HepG2 (cell line): ENCODE data around the gene HOXD4. TPM values are rescaled to one million over a fixed set of nuclear protein-coding genes. Genes with fewer than 3 reads are reported as not detected.

Experiments used
- ARHGAP35 ChIP-seq: sonication (generic); formaldehyde crosslinking; IDR thresholded peaks from 2 replicates; pipeline ENCODE4 v1.9.0; 2022; ENCODE audit warnings: mild to moderate bottlenecking, inconsistent platforms, moderate library complexity, missing genetic modification reagents, borderline replicate concordance
- BHLHE40 ChIP-seq: IDR thresholded peaks from 2 replicates; pipeline ENCODE4 v1.6.1; 2011; ENCODE audit warnings: low read length, improper control_type of control experiment
- CSRNP1 ChIP-seq: sonication (generic); formaldehyde crosslinking; IDR thresholded peaks from 2 replicates; pipeline ENCODE4 v1.8.1; 2023; ENCODE audit warnings: mild to moderate bottlenecking, missing genetic modification reagents
- DNMT1 ChIP-seq: sonication (generic); formaldehyde crosslinking; IDR thresholded peaks from 2 replicates; pipeline ENCODE4 v1.5.1; 2020; ENCODE audit warnings: mild to moderate bottlenecking, missing genetic modification reagents
- HDAC1 ChIP-seq: sonication (generic); formaldehyde crosslinking; IDR thresholded peaks from 2 replicates; pipeline ENCODE4 v1.5.1; 2020; ENCODE audit warnings: mild to moderate bottlenecking, missing genetic modification reagents
- NR2F1 ChIP-seq, 2 experiments: fragments of 450-650 bp in 1 of 2; formaldehyde crosslinking in 1 of 2; IDR thresholded peaks; 2 replicates each; pipeline versions ENCODE4 v1.5.0 to v1.6.1; 2016 to 2020; ENCODE audit warnings: mild to moderate bottlenecking in 1 of 2, missing compliant biosample characterization in 1 of 2, missing genetic modification reagents in 1 of 2, moderate library complexity in 1 of 2
- PAF1 ChIP-seq: IDR thresholded peaks from 2 replicates; pipeline ENCODE4 v1.6.1; 2016; ENCODE audit warnings: missing genetic modification reagents, missing compliant biosample characterization
- PCBP2 ChIP-seq: fragments of 200-400 bp; formaldehyde crosslinking; optimal IDR thresholded peaks from 2 replicates; pipeline ENCODE3; 2018; ENCODE audit warnings: low read length, low read depth; ENCODE audit not compliant: poor library complexity, severe bottlenecking
- RARA ChIP-seq: IDR thresholded peaks from 2 replicates; pipeline ENCODE4 v1.6.1; 2016; ENCODE audit warnings: missing genetic modification reagents, missing compliant biosample characterization
- SIX4 ChIP-seq: sonication (generic); formaldehyde crosslinking; IDR thresholded peaks from 2 replicates; pipeline ENCODE4 v1.4.0; 2020; ENCODE audit warnings: missing genetic modification reagents
- ZFAT ChIP-seq: sonication (generic); formaldehyde crosslinking; conservative IDR thresholded peaks from 2 replicates; pipeline ENCODE4 v1.8.1; 2023; ENCODE audit warnings: missing genetic modification reagents, inconsistent platforms
- ZMAT5 ChIP-seq: sonication (generic); formaldehyde crosslinking; IDR thresholded peaks from 2 replicates; pipeline ENCODE4 v1.5.0; 2020; ENCODE audit warnings: mild to moderate bottlenecking, low read depth, missing genetic modification reagents, borderline replicate concordance
- ZNF10 ChIP-seq: sonication (generic); formaldehyde crosslinking; IDR thresholded peaks from 2 replicates; pipeline ENCODE4 v1.4.0; 2020; ENCODE audit warnings: mild to moderate bottlenecking, low read depth, missing genetic modification reagents, borderline replicate concordance
- ZNF446 ChIP-seq: sonication (generic); formaldehyde crosslinking; IDR thresholded peaks from 2 replicates; pipeline ENCODE4 v1.5.0; 2020; ENCODE audit warnings: mild to moderate bottlenecking, missing genetic modification reagents
- ZNF570 ChIP-seq: sonication (generic); formaldehyde crosslinking; IDR thresholded peaks from 2 replicates; pipeline ENCODE4 v1.4.0; 2020; ENCODE audit warnings: mild to moderate bottlenecking, missing genetic modification reagents, borderline replicate concordance
- ZNF746 ChIP-seq: sonication (generic); formaldehyde crosslinking; IDR thresholded peaks from 2 replicates; pipeline ENCODE4 v1.8.0; 2022; ENCODE audit warnings: mild to moderate bottlenecking, missing genetic modification reagents
- ZNF782 ChIP-seq: sonication (generic); formaldehyde crosslinking; IDR thresholded peaks from 2 replicates; pipeline ENCODE4 v1.4.0; 2020; ENCODE audit warnings: missing genetic modification reagents, mild to moderate bottlenecking, borderline replicate concordance
- ZSCAN25 ChIP-seq: sonication (generic); formaldehyde crosslinking; IDR thresholded peaks from 2 replicates; pipeline ENCODE4 v1.8.0; 2022; ENCODE audit warnings: mild to moderate bottlenecking, missing genetic modification reagents
- polyA plus RNA-seq, 8 experiments: library from polyadenylated mRNA; depleted of rRNA in 3 of 8; stranded (reverse) in 7 of 8; unstranded in 1 of 8; fragments of >200 nt; fragmentation: Illumina TruSeq in 4 of 8; extraction: Trizol in 4 of 8; gene quantifications; 2 replicates each; pipeline versions ENCODE4 v1.2.1 to v1.2.3, GENCODE V29; 2011 to 2016; ENCODE audit warnings: low read depth in 4 of 8, missing spikeins in 1 of 8, mixed read lengths in 1 of 8; ENCODE audit not compliant: insufficient read depth in 1 of 8
- total RNA-seq, 5 experiments: library from RNA; depleted of rRNA; stranded (reverse); fragments of >200 nt; fragmentation: Illumina TruSeq; extraction: Trizol; gene quantifications; 2 replicates each; pipeline ENCODE4 v1.2.3, GENCODE V29; 2016; ENCODE audit warnings: low read depth in 1 of 5
- TF ChIP-seq, protein P1 (sequence below): sonication (generic); formaldehyde crosslinking; IDR thresholded peaks from 2 replicates; pipeline ENCODE4 v1.9.0; 2021; ENCODE audit warnings: mild to moderate bottlenecking, missing genetic modification reagents
- TF ChIP-seq, protein P2 (sequence below): sonication (generic); formaldehyde crosslinking; IDR thresholded peaks from 2 replicates; pipeline ENCODE4 v1.4.0; 2020; ENCODE audit warnings: mild to moderate bottlenecking, missing genetic modification reagents

The HOXD4 gene
- total and polyA plus RNA-seq, 2 of the 13 experiments (the other 11 are each of a cell fraction or from before 2014, with no cell fraction given): not detected

GRCh38 chr2:176159663-176160250 is 8.4 kb downstream of the HOXD4 start (continued):
- TF ChIP-seq, protein P1, sequence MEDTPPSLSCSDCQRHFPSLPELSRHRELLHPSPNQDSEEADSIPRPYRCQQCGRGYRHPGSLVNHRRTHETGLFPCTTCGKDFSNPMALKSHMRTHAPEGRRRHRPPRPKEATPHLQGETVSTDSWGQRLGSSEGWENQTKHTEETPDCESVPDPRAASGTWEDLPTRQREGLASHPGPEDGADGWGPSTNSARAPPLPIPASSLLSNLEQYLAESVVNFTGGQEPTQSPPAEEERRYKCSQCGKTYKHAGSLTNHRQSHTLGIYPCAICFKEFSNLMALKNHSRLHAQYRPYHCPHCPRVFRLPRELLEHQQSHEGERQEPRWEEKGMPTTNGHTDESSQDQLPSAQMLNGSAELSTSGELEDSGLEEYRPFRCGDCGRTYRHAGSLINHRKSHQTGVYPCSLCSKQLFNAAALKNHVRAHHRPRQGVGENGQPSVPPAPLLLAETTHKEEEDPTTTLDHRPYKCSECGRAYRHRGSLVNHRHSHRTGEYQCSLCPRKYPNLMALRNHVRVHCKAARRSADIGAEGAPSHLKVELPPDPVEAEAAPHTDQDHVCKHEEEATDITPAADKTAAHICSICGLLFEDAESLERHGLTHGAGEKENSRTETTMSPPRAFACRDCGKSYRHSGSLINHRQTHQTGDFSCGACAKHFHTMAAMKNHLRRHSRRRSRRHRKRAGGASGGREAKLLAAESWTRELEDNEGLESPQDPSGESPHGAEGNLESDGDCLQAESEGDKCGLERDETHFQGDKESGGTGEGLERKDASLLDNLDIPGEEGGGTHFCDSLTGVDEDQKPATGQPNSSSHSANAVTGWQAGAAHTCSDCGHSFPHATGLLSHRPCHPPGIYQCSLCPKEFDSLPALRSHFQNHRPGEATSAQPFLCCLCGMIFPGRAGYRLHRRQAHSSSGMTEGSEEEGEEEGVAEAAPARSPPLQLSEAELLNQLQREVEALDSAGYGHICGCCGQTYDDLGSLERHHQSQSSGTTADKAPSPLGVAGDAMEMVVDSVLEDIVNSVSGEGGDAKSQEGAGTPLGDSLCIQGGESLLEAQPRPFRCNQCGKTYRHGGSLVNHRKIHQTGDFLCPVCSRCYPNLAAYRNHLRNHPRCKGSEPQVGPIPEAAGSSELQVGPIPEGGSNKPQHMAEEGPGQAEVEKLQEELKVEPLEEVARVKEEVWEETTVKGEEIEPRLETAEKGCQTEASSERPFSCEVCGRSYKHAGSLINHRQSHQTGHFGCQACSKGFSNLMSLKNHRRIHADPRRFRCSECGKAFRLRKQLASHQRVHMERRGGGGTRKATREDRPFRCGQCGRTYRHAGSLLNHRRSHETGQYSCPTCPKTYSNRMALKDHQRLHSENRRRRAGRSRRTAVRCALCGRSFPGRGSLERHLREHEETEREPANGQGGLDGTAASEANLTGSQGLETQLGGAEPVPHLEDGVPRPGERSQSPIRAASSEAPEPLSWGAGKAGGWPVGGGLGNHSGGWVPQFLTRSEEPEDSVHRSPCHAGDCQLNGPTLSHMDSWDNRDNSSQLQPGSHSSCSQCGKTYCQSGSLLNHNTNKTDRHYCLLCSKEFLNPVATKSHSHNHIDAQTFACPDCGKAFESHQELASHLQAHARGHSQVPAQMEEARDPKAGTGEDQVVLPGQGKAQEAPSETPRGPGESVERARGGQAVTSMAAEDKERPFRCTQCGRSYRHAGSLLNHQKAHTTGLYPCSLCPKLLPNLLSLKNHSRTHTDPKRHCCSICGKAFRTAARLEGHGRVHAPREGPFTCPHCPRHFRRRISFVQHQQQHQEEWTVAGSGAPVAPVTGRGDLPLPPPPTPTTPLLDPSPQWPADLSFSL (CRISPR knock-in tag): no peak
- TF ChIP-seq NR2F1 (CRISPR knock-in tag; IDR thresholded peaks at IDR 0.05) (no peak), ZFAT (no peak), RARA (CRISPR knock-in tag) (no peak), PAF1 (CRISPR knock-in tag) (no peak), ZNF446 (CRISPR knock-in tag) (no peak), ZMAT5 (no peak), HDAC1 (CRISPR knock-in tag) (no peak), BHLHE40 (no peak), ZNF746 (CRISPR knock-in tag) (no peak; the same call in 1 of the 2 replicates), SIX4 (CRISPR knock-in tag) (no peak), ZNF10 (no peak), PCBP2 (no peak), ZNF782 (CRISPR knock-in tag) (no peak), ZNF570 (CRISPR knock-in tag) (no peak), ARHGAP35 (CRISPR knock-in tag) (no peak), ZSCAN25 (CRISPR knock-in tag) (no peak), DNMT1 (CRISPR knock-in tag) (no peak), CSRNP1 (CRISPR knock-in tag) (0 out of 2 replicates have a peak, but pooled peaks have one; percentile 60)
- TF ChIP-seq, protein P2, sequence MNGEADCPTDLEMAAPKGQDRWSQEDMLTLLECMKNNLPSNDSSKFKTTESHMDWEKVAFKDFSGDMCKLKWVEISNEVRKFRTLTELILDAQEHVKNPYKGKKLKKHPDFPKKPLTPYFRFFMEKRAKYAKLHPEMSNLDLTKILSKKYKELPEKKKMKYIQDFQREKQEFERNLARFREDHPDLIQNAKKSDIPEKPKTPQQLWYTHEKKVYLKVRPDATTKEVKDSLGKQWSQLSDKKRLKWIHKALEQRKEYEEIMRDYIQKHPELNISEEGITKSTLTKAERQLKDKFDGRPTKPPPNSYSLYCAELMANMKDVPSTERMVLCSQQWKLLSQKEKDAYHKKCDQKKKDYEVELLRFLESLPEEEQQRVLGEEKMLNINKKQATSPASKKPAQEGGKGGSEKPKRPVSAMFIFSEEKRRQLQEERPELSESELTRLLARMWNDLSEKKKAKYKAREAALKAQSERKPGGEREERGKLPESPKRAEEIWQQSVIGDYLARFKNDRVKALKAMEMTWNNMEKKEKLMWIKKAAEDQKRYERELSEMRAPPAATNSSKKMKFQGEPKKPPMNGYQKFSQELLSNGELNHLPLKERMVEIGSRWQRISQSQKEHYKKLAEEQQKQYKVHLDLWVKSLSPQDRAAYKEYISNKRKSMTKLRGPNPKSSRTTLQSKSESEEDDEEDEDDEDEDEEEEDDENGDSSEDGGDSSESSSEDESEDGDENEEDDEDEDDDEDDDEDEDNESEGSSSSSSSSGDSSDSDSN (CRISPR knock-in tag): no peak; the same call in 1 of the 2 replicates
